HFF-Myc (cell line): ENCODE measurements around the gene GPR137.
"Not testable (repeated sequence)": the region's sequence is repeated elsewhere in the genome, so short reads cannot be mapped to it uniquely, and the experiment has no call there.

Source experiments
- DNase-seq: peaks from one replicate; pipeline ENCODE4 v3.0.0-alpha.2; 2011; ENCODE audit warnings: low read depth; ENCODE audit errors: extremely low read depth
- H3K4me3 ChIP-seq: replicated peaks from 2 replicates; pipeline ENCODE4 v1.5.1; 2011; ENCODE audit warnings: low read depth, mild to moderate bottlenecking, control low read depth, low read length
- CTCF ChIP-seq: IDR thresholded peaks from 2 replicates; pipeline ENCODE4 v1.5.1; 2012; ENCODE audit warnings: mild to moderate bottlenecking, low read depth, low read length, control low read depth; ENCODE audit errors: missing control alignments

The GPR137 gene

DNA sequence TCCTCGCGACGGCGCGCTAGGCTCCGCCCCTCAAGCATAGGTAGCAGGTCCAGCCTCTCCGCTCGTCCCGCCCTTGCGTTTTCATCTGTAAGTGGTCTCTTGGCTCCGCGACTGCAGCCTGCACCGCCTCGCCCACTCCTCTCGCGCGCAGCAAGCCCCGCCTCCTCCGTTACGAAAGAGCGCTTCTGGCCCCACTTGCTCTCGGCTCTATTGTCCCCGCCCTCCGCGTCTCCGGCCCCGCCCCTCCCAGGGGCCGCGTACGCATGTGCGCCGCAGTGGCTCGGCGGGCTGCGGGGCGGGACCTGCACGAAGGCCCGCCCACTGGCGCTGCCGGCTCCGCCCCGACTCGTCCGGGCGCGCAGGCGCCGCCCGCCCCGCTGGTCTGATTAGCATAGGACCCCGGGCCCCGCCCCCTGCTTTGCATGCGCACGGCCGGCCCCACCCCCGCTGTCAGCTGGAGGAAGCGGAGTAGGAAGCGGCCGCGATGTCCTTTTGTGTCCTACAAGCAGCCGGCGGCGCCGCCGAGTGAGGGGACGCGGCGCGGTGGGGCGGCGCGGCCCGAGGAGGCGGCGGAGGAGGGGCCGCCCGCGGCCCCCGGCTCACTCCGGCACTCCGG lies 19.5 kb downstream of the GPR137 start, which contains the start of gene ESRRA:
ESRRA (plus strand) TSS at position 450 of the 616 bp plus-strand sequence. CDS start 1,656 bp downstream, outside the sequence.
- peak; percentile 90 for DNase-seq
- TF ChIP-seq CTCF = no peak
- peak within 1 kb of the TSS; percentile 79 for H3K4me3 ChIP-seq

GRCh38 chr11:64305691-64306562 lies 20.3 kb downstream of the GPR137 start:
- no peak for DNase-seq
- TF ChIP-seq CTCF = peak; percentile 24
- H3K4me3 ChIP-seq = peak overlapping the region; percentile 79

DNA sequence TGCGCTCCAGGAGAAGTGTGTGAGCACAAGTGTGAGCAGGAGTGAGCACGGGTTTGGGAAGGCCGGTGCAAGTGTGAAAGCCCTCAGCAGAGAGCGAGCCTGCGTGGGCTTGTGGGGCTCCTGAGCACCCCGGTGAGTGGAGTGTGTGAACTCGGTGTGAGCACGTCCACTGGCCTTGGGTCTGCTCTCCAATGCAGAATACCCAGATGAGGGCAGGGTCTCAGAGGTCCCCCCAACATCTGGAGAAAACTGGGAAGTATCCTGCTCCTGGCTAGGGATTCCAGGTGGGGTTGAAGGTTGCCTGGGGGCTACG lies 20.9 kb downstream of the GPR137 start:
- no peak for TF ChIP-seq CTCF
- DNase-seq = no peak
- H3K4me3 ChIP-seq = peak overlapping the region; percentile 79

DNA sequence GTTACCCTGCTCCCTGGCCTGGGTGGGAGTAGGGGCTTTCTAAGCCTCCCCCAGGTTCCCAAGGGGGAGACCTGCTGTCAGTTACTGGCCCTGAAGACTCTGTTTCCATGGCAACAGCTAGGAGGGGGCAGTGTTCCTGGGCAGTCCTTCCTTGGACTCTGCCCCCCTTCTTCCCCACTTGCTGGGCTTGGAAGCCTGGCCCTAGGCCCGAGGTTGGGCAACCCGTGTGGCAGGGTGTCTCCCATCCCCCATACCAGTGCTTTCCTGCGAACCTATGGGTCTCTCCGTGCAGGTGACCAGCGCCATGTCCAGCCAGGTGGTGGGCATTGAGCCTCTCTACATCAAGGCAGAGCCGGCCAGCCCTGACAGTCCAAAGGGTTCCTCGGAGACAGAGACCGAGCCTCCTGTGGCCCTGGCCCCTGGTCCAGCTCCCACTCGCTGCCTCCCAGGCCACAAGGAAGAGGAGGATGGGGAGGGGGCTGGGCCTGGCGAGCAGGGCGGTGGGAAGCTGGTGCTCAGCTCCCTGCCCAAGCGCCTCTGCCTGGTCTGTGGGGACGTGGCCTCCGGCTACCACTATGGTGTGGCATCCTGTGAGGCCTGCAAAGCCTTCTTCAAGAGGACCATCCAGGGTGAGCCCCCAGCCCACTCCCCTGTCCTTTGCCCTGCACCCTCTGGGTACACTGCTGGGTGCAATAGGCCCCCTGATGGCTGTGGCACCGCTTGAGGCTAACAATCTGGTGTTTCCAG lies 21.4 kb downstream of the GPR137 start:
- TF ChIP-seq CTCF = no peak
- peak overlapping the region; percentile 79 for H3K4me3 ChIP-seq
- no peak for DNase-seq

GRCh38 chr11:64307795-64308194 lies 22.1 kb downstream of the GPR137 start:
- H3K4me3 ChIP-seq, DNase-seq: not testable (repeated sequence)

GRCh38 chr11:64312947-64313346 lies 27.3 kb downstream of the GPR137 start:
- no peak overlapping the region for H3K4me3 ChIP-seq
- no peak for TF ChIP-seq CTCF
- no peak for DNase-seq
